Left kidney (tissue), 2 donors: ENCODE data around the gene RYR3. TPM values are rescaled to one million over a fixed set of nuclear protein-coding genes. Genes with fewer than 3 reads are reported as not detected.
A peak's percentile ranks its signal among the peaks of the same experiment; 100 is the strongest.

Experiments
- DNase-seq: peaks from one replicate; pipeline ENCODE4 v3.0.0-alpha.2; 2013
- polyA plus RNA-seq: library from polyadenylated mRNA; unstranded; fragments of 120-200 nt; gene quantifications from one replicate; pipeline ENCODE4 v1.2.1, GENCODE V29; 2013; ENCODE audit not compliant: insufficient read length

The RYR3 gene
- polyA plus RNA-seq, 1 donor = 16.9 TPM

DNA sequence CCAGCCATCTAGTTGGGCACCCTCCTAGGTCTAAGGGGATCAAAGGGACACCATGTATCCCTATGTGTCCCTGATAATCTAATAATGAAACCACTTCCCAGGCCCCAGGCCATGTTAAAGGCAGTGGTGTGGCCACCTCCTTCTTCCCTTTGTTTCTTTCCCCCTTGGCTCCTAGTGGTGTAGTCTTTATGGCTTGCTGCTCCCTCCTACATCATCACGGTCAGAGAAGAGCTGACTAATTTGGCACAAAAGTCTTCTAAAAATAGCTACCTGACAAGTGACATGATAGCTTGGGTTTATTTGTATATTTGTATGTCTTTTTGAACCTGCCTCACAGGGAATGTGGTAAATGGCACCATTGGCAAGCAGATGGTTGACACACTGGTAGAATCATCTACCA is 526.5 kb downstream of the RYR3 start:
- no peak for DNase-seq

DNA sequence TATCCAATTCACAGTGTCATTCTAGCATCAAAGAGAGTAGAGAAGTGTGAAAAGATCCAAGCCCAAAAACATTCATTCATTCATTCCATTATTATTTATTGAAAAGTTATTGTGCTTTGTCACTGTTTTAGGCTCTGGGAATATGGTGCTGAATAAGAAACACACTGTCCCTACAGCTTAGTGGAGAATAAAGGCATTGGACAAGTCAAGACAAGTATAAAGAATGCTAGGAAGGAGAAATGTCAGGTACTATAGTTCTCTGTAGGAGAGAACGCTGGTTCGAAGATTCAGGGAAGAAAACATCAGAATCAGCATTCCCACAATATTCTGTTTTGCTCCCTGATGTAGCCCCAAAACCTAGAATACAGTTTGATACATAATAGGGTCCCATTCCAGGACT is 528.8 kb downstream of the RYR3 start:
- DNase-seq = no peak

DNA sequence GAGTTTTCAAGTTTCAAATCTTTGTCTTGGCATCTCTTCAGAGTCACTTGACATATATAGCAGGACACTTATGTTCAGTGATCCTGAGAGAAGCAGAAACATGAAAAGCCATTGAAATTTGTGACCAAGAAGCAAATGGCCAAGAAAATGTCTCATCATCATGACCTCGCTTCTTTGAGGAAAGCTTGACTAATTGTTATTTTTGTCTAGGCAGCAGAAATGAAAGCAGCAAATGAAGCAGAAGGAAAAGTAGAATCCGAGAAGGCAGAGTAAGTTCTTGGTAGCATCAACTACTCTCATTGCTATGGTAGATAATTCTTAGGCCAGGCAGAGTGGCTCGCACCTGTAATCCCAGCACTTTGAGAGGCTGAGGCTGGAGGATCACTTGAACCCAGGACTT is 529.8 kb downstream of the RYR3 start:
- no peak for DNase-seq

GRCh38 chr15:33844186-33844585 is 533.4 kb downstream of the RYR3 start:
- no peak for DNase-seq

DNA sequence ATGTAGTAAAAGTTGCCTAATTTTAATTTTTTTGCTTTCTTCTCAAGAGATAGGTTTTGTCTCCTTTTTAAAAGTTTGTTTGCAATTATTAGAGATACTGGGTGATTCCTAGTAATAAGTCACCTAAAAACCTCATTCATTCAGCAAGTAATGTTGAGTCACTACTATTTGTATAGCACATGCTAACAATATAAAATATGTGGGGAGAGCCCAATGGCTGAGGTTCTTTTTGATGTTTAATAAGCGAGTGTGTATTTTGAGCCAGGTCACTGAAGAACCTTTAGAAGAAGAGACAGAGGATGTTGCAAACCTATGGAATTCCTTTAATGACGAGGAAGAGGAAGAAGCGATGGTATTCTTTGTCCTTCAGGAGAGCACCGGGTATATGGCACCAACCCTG is 533.8 kb downstream of the RYR3 start:
- no peak for DNase-seq

GRCh38 chr15:33846142-33846541 is 535.4 kb downstream of the RYR3 start:
- DNase-seq = no peak

GRCh38 chr15:33846862-33847261 is 536.1 kb downstream of the RYR3 start:
- no peak for DNase-seq

GRCh38 chr15:33848011-33848410 is 537.2 kb downstream of the RYR3 start:
- DNase-seq = no peak

GRCh38 chr15:33851079-33851478 is 540.3 kb downstream of the RYR3 start:
- no peak for DNase-seq

GRCh38 chr15:33852094-33852493 is 541.3 kb downstream of the RYR3 start:
- DNase-seq = no peak

- DNase-seq = no peak
These were observed 541.8 kb downstream of the RYR3 start for GRCh38 chr15:33852570-33852969.

- no peak for DNase-seq
These were observed 547.0 kb downstream of the RYR3 start for GRCh38 chr15:33857726-33858125.

DNA sequence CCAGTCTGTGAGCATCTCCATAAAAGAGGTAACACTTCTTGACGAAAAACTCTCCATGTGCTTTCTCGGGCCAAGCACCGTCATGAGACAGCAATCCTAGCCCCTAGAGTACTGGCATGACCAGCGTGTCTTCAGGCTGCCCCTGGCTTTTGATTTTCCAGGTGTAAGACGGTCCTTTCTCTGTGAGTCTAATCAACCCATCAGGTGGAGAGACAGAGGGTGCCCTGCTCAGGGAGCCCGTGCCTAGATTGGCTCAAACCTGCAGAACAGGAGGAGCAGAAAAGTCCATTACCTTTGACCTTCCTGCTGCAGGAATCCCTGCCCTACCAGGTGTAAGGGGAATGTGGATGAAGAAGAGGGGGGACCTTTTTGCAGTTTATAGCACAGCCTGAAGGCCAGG is 548.1 kb downstream of the RYR3 start:
- DNase-seq = no peak

DNA sequence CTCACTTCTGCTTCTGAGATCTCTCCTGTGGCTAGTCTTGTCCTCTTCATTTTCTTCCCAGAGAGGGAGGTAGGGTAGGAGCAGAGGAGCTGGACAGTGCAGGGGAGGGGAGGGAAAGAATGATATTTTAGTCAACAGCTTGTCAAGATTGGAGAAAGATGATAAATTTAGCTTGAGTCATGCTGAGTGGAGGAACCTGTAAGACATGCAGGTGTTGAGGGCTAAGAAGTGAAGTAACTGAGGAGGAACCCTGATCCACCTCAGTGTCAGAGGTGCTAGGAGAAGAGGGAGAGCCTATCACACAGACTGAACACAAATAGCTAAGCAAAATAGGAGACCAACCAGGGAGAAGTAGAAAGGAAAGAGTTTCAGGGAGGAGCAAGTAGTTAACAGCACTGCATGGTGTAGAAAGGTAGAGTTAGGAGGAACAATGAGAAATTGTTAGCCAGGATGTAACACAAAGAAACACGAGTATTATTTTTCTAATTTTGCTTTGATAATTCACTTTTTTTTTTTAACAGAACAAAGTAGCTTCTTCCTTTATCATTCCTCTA is 549.3 kb downstream of the RYR3 start:
- no peak for DNase-seq

DNA sequence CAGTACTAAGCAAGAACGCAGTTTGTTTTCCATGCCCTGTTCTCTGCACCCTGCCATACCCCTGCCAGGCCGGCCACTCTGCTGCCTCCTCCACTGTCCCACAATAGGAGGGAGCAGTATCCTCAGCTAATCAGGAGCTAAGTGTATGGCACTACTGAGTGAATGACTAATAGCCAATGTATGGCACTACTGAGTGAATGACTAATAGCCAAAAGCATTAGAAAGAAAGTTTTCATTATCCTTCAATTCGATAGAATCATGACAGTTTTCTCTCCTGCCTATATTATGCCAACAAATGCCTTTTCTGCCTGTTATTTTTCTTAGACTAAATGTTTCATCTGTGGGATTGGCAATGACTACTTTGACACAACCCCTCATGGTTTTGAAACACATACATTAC is 550.0 kb downstream of the RYR3 start:
- DNase-seq = no peak

DNA sequence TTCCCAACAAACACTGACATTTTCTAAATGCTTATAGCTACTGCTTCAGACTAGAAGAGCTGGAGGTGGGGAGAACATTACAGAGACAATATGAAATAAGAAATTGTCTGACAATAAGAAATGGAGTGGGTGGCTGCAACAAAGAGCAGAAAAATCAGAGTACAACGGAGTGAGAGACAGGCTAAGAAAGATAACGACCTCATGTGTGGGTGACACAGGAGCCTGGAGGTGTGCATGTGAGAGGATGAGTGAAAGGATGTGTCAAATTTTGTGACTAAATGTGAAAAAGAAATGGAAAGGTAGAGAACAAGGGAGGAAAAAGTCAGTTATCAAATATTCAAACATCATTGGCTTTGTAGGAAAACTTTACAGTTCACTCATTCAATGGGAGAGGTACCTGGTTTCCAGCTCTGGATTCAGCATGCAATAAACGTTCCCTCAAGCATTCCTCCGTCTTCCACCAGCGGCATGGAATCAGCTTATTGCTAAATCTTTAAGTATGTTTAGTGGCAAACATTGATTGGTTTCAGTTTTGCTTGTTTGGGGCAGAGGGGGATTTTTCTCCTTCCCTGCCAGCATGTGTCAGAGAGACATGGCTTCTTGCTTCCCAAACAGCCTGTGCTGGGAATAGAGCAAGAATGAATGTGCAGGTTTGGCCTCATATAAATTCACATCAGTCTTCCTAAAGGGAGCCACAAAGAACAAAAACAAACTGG is 553.8 kb downstream of the RYR3 start:
- no peak for DNase-seq

DNA sequence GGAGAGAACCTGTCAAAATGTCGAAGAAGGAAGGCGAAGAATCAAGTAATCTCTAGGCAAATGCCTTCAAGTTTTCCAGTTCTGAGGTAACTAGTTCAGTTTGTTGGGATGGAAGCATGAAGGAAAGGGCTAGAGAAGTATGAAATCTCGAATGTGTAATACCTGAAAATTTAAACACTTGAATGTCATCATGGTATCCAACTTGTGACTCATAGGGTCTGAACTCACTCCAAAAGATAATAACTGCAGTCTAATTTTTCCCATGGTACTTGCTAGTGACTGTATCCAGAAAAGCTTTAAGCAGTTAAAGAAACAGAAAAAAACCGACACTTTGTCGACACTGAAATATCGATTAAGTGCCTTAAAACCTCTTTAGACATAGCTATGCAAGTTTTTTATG is 554.6 kb downstream of the RYR3 start:
- DNase-seq = no peak

- DNase-seq = no peak
These were observed 555.5 kb downstream of the RYR3 start for GRCh38 chr15:33866101-33866737.

DNA sequence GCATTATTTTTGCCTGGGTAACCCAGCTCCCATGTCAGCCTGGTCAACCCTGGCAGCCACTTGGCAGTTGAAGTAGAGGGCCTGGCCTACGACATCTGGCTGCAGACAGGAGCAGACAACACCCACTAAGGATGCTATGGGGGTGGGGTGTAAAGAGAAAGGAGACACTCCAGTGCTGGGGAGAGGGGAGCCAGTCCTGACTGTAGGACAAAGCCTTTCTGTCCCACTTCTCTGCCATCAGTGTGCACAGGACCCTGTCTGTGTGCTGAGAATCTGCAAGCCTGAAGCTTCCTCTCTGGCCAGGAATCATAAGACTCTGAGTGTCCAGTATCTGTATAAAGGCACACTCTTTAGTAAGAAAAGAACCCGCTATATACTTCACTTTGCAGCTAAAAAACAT is 561.2 kb downstream of the RYR3 start:
- DNase-seq = no peak

GRCh38 chr15:33872416-33873106 is 561.8 kb downstream of the RYR3 start:
- DNase-seq = no peak

DNA sequence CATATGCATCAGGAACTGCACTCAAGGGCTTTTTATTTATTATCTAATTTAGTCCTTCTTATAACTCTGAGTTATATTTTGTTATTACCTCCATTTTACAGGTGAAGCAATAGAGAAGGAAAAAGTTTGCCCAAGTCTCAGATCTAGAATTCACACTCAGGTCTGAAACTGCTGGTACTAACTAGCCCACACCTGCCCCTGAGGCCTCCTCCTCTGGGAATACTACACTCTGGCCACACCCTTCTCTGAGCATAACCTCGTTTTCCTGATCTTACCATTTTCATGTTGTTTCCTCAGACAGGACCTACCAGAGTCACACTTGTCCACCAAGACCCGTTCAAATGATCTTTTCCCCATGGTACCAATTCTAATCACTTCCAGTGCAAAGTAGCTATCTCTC is 563.4 kb downstream of the RYR3 start:
- DNase-seq = no peak

DNA sequence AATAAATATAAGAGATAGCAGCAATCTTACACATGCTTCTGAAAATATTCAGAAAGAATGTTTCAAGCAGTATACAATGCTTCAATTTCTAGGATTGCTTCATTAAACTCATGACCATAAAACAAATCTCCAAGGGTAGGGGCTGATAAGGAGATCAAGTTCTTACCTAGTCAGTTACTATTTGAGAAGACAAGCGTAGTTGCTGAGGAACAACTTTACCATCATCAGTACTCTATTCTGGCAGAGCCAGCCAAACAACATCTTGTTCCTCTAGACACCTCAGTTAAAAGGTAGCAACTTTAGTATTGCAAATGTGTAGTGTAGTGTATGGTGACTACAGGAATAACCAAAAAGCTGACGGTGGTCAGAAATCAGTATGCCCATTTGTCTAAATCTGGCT is 572.2 kb downstream of the RYR3 start:
- no peak for DNase-seq

DNA sequence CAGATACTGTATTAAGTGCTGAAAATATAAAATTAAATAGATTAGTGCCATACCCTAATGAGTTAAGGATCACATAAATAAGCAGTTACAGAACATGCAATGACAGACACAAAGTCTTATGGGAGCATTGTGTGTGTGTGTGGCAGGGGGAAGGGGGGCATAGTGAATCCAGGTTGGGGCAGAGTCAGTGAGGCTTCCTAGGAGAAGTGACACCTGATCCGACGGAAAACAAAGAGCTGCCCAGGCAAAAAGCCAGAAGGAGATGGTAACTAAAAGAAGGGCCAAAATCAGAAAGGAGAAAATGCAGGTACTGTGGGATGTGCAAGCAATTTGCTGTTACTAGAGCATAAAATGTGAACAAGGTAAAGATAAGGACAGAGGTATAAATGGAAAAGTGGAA is 577.4 kb downstream of the RYR3 start:
- DNase-seq = peak; percentile 42
